Lung (tissue), 16 donors: ENCODE results near the gene CIRBP. TPM values are rescaled to one million over a fixed set of nuclear protein-coding genes. Genes with fewer than 3 reads are reported as not detected.
A peak's percentile ranks its signal among the peaks of the same experiment; 100 is the strongest.

Experiments
- ATAC-seq: fragments of 200-7000 bp; cut with Tn5 transposase; one replicate; pipeline ENCODE4 v1.9.1; 2020; ENCODE audit warnings: moderate number of reproducible peaks; ENCODE audit not compliant: insufficient read depth, low FRiP score
- DNase-seq, 3 donors: peaks; one replicate each; pipeline ENCODE4 v3.0.0-alpha.2; 2013 to 2017
- H3K27ac ChIP-seq, 2 donors: one replicate each; pipeline ENCODE4 v1.5.1; 2013; ENCODE audit warnings: mild to moderate bottlenecking in 2 of 2, moderate library complexity in 2 of 2, control low read depth in 1 of 2, inconsistent platforms in 1 of 2, low read depth in 1 of 2, low read length in 1 of 2
- H3K27me3 ChIP-seq, 3 donors: one replicate each; pipeline ENCODE4 v1.5.1; 2013; ENCODE audit warnings: low read length in 2 of 3; ENCODE audit not compliant: control insufficient read depth in 3 of 3, insufficient read depth in 3 of 3
- H3K36me3 ChIP-seq, 4 donors: one replicate each; pipeline ENCODE4 v1.5.1; 2013; ENCODE audit warnings: low read length in 4 of 4, mild to moderate bottlenecking in 1 of 4, moderate library complexity in 1 of 4; ENCODE audit not compliant: control insufficient read depth in 4 of 4, insufficient read depth in 4 of 4
- H3K4me1 ChIP-seq, 5 donors: one replicate each; pipeline ENCODE4 v1.5.1; 2013; ENCODE audit warnings: low read length in 5 of 5, mild to moderate bottlenecking in 2 of 5, moderate library complexity in 1 of 5; ENCODE audit not compliant: control insufficient read depth in 5 of 5, insufficient read depth in 5 of 5
- H3K4me3 ChIP-seq: one replicate; pipeline ENCODE4 v1.5.1; 2013; ENCODE audit warnings: mild to moderate bottlenecking, control low read depth, moderate library complexity
- H3K9ac ChIP-seq, 2 donors: one replicate each; pipeline ENCODE4 v1.5.1; 2013; ENCODE audit warnings: low read length in 2 of 2, control low read depth in 1 of 2; ENCODE audit not compliant: insufficient read depth in 1 of 2
- H3K9me3 ChIP-seq, 4 donors: one replicate each; pipeline ENCODE4 v1.5.1; 2013; ENCODE audit warnings: low read length in 3 of 4, mild to moderate bottlenecking in 1 of 4, moderate library complexity in 1 of 4; ENCODE audit not compliant: control insufficient read depth in 4 of 4, insufficient read depth in 3 of 4
- WGBS, 2 donors: extraction: QIAGEN DNeasy Blood & Tissue Kit; methylation state at CpG; one replicate each; pipeline ENCODE4 v1.1.7; 2013; 5-methylcytosine and 5-hydroxymethylcytosine counted together
- long read RNA-seq, 5 donors: transcript quantifications; one replicate each; lab custom pipeline, GENCODE V29; 2026
- polyA plus RNA-seq, 2 donors: library from polyadenylated mRNA; stranded (reverse); fragments of 200-250 nt; gene quantifications; one replicate each; pipeline ENCODE4 v1.2.1, GENCODE V29; 2013
- total RNA-seq, 2 donors: library from RNA; depleted of rRNA in 1 of 2; stranded (reverse); fragments of >200 nt in 1 of 2; gene quantifications; one replicate each; pipeline ENCODE4 v1.2.1, GENCODE V29; 2014 to 2021
- TF ChIP-seq, protein P1 (sequence below): IDR thresholded peaks from 2 replicates; pipeline ENCODE4 v1.5.1; 2012; ENCODE audit warnings: mild to moderate bottlenecking; ENCODE audit errors: control extremely low read depth, extremely low read depth
- donor health status: control.
- donor health status: control.
- donor health status: Bipolar disorder and iron deficiency.
- donor health status: healthy.
- donor health status: DM: yes; HTN: yes; CAD: no.

The CIRBP gene
- total RNA-seq (100 to 1,000 TPM; 435 to 443 TPM), polyA plus RNA-seq (100 to 1,000 TPM; 313 to 488 TPM)
- long read RNA-seq, donor 1, transcript CIRBP-245 (2 exons, 1,044 nt): minor isoform, 57 of 466 reads
- long read RNA-seq, donor 1, transcript CIRBP-234 (4 exons, 587 nt): minor isoform, 28 of 466 reads
- long read RNA-seq, donor 1, transcript CIRBP-201 (7 exons, 1,328 nt): major isoform, 210 of 466 reads
- long read RNA-seq, donor 1, transcript CIRBP-246 (6 exons, 1,043 nt): minor isoform, 35 of 466 reads
- long read RNA-seq, donor 1, partial matches to known transcripts: 52 of 466 reads
- long read RNA-seq, donor 1, other reads (novel, unspliced or antisense): 52 of 466 reads
- long read RNA-seq, donor 2, transcript CIRBP-201 (7 exons, 1,328 nt): major isoform, 61 of 173 reads
- long read RNA-seq, donor 2, transcript CIRBP-245 (2 exons, 1,044 nt): minor isoform, 35 of 173 reads
- long read RNA-seq, donor 2, transcript CIRBP-234 (4 exons, 587 nt): minor isoform, 17 of 173 reads
- long read RNA-seq, donor 2, transcript CIRBP-210 (8 exons, 938 nt): minor isoform, 16 of 173 reads
- long read RNA-seq, donor 2, partial matches to known transcripts: 16 of 173 reads
- long read RNA-seq, donor 2, other reads (novel, unspliced or antisense): 6 of 173 reads
- long read RNA-seq, donor 3, transcript CIRBP-210 (8 exons, 938 nt): minor isoform, 20 of 226 reads
- long read RNA-seq, donor 3, transcript CIRBP-245 (2 exons, 1,044 nt): minor isoform, 33 of 226 reads
- long read RNA-seq, donor 3, transcript CIRBP-201 (7 exons, 1,328 nt): major isoform, 76 of 226 reads
- long read RNA-seq, donor 3, transcript CIRBP-246 (6 exons, 1,043 nt): minor isoform, 27 of 226 reads
- long read RNA-seq, donor 3, partial matches to known transcripts: 33 of 226 reads
- long read RNA-seq, donor 3, other reads (novel, unspliced or antisense): 18 of 226 reads
- long read RNA-seq, donor 4, transcript CIRBP-246 (6 exons, 1,043 nt): minor isoform, 12 of 135 reads
- long read RNA-seq, donor 4, transcript CIRBP-245 (2 exons, 1,044 nt): minor isoform, 26 of 135 reads
- long read RNA-seq, donor 4, transcript CIRBP-201 (7 exons, 1,328 nt): major isoform, 52 of 135 reads
- long read RNA-seq, donor 4, transcript CIRBP-234 (4 exons, 587 nt): minor isoform, 10 of 135 reads
- long read RNA-seq, donor 4, partial matches to known transcripts: 20 of 135 reads
- long read RNA-seq, donor 4, other reads (novel, unspliced or antisense): 0 of 135 reads
- long read RNA-seq, donor 5, transcript CIRBP-234 (4 exons, 587 nt): minor isoform, 26 of 546 reads
- long read RNA-seq, donor 5, transcript CIRBP-201 (7 exons, 1,328 nt): major isoform, 132 of 546 reads
- long read RNA-seq, donor 5, transcript CIRBP-210 (8 exons, 938 nt): minor isoform, 23 of 546 reads
- long read RNA-seq, donor 5, transcript CIRBP-245 (2 exons, 1,044 nt): minor isoform, 53 of 546 reads
- long read RNA-seq, donor 5, partial matches to known transcripts: 237 of 546 reads
- long read RNA-seq, donor 5, other reads (novel, unspliced or antisense): 28 of 546 reads

DNA sequence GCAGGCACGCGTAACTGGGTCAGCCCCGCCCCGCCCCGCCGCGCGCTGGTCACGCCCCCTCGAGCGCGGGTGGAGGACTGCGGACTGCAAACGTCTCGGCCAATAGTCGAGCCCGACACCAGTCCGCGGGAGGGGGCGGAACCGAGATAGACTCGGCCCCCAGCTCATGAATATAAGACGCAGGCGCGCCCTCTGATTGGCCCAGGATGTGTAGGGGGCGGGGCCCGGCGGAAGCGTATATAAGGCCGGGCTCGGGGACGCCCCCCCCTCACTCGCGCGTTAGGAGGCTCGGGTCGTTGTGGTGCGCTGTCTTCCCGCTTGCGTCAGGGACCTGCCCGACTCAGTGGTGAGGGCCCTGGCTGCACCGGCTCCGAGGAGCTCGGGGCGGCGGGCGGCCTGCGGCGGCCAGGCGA lies at the start of gene CIRBP:
CIRBP (plus strand) TSS at position 268 of the 413 bp plus-strand sequence. CDS start 1,602 bp downstream, outside the sequence.
- Histone ChIP-seq H3K9ac (peak within 1 kb of the TSS; percentile 31 to 87), H3K9me3 (no peaks in the 10 kb centered on the region), H3K4me1 (peaks cover 17 to 55% (median 36%) of the 10 kb centered on the region in 5 donors), H3K36me3 (peaks cover 12 to 41% (median 33%) of the 10 kb centered on the region in 4 donors), H3K27ac (peak within 1 kb of the TSS; percentile 98 to 99), H3K27me3 (no peaks in the 10 kb centered on the region), H3K4me3 (peak within 1 kb of the TSS; percentile 85)
- ATAC-seq: peak; percentile 70
- WGBS, 2 donors: 0 to 1% methylated on average over 34 to 50 of the region's 50 CpGs
- DNase-seq: peak; percentile 99 to 100 (median 99)
- TF ChIP-seq, protein P1, sequence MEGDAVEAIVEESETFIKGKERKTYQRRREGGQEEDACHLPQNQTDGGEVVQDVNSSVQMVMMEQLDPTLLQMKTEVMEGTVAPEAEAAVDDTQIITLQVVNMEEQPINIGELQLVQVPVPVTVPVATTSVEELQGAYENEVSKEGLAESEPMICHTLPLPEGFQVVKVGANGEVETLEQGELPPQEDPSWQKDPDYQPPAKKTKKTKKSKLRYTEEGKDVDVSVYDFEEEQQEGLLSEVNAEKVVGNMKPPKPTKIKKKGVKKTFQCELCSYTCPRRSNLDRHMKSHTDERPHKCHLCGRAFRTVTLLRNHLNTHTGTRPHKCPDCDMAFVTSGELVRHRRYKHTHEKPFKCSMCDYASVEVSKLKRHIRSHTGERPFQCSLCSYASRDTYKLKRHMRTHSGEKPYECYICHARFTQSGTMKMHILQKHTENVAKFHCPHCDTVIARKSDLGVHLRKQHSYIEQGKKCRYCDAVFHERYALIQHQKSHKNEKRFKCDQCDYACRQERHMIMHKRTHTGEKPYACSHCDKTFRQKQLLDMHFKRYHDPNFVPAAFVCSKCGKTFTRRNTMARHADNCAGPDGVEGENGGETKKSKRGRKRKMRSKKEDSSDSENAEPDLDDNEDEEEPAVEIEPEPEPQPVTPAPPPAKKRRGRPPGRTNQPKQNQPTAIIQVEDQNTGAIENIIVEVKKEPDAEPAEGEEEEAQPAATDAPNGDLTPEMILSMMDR: no peak

DNA sequence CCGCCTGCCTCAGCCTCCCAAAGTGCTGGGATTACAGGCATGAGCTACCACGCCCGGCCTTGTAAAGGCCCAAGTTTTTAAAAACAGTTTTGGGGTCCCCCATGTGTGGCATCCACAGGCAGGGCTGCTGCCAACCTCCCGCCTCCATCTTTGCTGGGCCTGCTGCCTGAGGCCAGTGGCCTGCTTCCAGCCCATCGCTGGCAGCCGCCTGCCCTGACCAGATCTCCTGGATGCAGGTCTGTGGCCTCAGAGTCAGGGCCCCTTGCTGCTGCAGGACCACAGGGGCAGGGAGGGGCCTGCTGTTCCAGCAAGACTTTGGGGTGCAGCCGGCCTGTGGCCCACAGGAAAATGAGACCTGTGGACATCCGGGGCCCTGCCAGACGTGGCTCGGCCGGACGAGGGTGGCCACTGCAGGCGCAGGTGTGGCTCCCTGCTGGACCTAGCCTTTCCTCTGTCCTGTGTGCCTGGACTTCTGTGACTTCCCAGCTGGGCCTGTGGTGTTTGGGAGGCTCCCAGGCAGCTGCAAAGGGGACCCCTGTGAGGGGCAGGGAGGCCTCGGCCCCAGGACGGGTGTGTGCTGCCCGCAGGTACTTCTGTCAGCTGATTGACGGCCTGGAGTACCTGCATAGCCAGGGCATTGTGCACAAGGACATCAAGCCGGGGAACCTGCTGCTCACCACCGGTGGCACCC lies 49.2 kb upstream of the CIRBP start:
- 94 to 96% methylated on average over 19 of the region's 19 CpGs for WGBS, 2 donors
- no peak overlapping the region for H3K9ac ChIP-seq
- no peak overlapping the region for H3K27ac ChIP-seq

More for the DNA sequence above, 49.2 kb upstream of the CIRBP start:
- Histone ChIP-seq H3K4me1 (peaks cover 0 to 11% (median 1%) of the 10 kb centered on the region in 5 donors), H3K36me3 (peaks cover 0 to 42% (median 10%) of the 10 kb centered on the region in 4 donors), H3K4me3 (no peak overlapping the region), H3K9me3 (no peaks in the 10 kb centered on the region), H3K27me3 (no peaks in the 10 kb centered on the region)
- DNase-seq (no peak), ATAC-seq (no peak)
- TF ChIP-seq, protein P1: no peak
